HepG2 (cell line): ENCODE measurements around the gene SLC7A11. TPM values are rescaled to one million over a fixed set of nuclear protein-coding genes. Genes with fewer than 3 reads are reported as not detected.

Experiments used
- ETV5 ChIP-seq: IDR thresholded peaks from 2 replicates; pipeline ENCODE4 v1.6.1; 2018; ENCODE audit warnings: missing biosample characterization, missing genetic modification reagents, inconsistent platforms, borderline replicate concordance
- FOXC1 ChIP-seq: sonication (generic); formaldehyde crosslinking; IDR thresholded peaks from 2 replicates; pipeline ENCODE4 v1.8.0; 2022; ENCODE audit warnings: mild to moderate bottlenecking, missing genetic modification reagents, borderline replicate concordance
- FOXJ3 ChIP-seq: sonication (generic); formaldehyde crosslinking; IDR thresholded peaks from 2 replicates; pipeline ENCODE4 v1.4.0; 2020; ENCODE audit warnings: missing genetic modification reagents, mild to moderate bottlenecking, borderline replicate concordance
- FOXK2 ChIP-seq: fragments of 450-650 bp; IDR thresholded peaks from 2 replicates; pipeline ENCODE4 v1.6.1; 2016
- GABPA ChIP-seq, 2 experiments: IDR thresholded peaks; 2 replicates each; pipeline ENCODE4 v1.6.1; 2011 to 2016; ENCODE audit warnings: low read depth in 2 of 2, low read length in 1 of 2, missing biosample characterization in 1 of 2, missing genetic modification characterization in 1 of 2
- JUN ChIP-seq: sonication (generic); formaldehyde crosslinking; IDR thresholded peaks from 2 replicates; pipeline ENCODE4 v1.4.0; 2020; ENCODE audit warnings: mild to moderate bottlenecking, missing genetic modification reagents
- KLF13 ChIP-seq: sonication (generic); formaldehyde crosslinking; IDR thresholded peaks from 2 replicates; pipeline ENCODE4 v1.4.0; 2020; ENCODE audit warnings: mild to moderate bottlenecking, missing genetic modification reagents
- NFE2L2 ChIP-seq: fragments of 150-350 bp; IDR thresholded peaks from 2 replicates; pipeline ENCODE4 v1.6.1; 2014; ENCODE audit warnings: low read length
- NFIB ChIP-seq: sonication (generic); formaldehyde crosslinking; IDR thresholded peaks from 2 replicates; pipeline ENCODE4 v1.9.0; 2021; ENCODE audit warnings: missing genetic modification reagents, mild to moderate bottlenecking, borderline replicate concordance
- NR3C1 ChIP-seq: sonication (generic); formaldehyde crosslinking; IDR thresholded peaks from 2 replicates; pipeline ENCODE4 v1.4.0; 2020; ENCODE audit warnings: missing genetic modification reagents
- POLR2A ChIP-seq, 2 experiments: IDR thresholded peaks; 2 replicates each; pipeline ENCODE4 v1.6.1; 2011; ENCODE audit warnings: low read depth in 2 of 2, low read length in 2 of 2, mild to moderate bottlenecking in 1 of 2, moderate library complexity in 1 of 2; ENCODE audit not compliant: insufficient read depth in 1 of 2
- SIN3A ChIP-seq: IDR thresholded peaks from 2 replicates; pipeline ENCODE4 v1.6.1; 2011; ENCODE audit warnings: low read depth, mild to moderate bottlenecking, control low read depth, low read length, borderline replicate concordance
- SMAD3 ChIP-seq: sonication (generic); formaldehyde crosslinking; IDR thresholded peaks from 2 replicates; pipeline ENCODE4 v1.4.0; 2020; ENCODE audit warnings: missing genetic modification reagents
- SMARCE1 ChIP-seq: fragments of 450-650 bp; IDR thresholded peaks from 2 replicates; pipeline ENCODE4 v1.6.1; 2017; ENCODE audit warnings: borderline replicate concordance
- SMC3 ChIP-seq: IDR thresholded peaks from 2 replicates; pipeline ENCODE4 v1.6.1; 2011; ENCODE audit warnings: low read length, improper control_type of control experiment
- ZMYM3 ChIP-seq: sonication (generic); formaldehyde crosslinking; IDR thresholded peaks from 2 replicates; pipeline ENCODE4 v1.5.1; 2020; ENCODE audit warnings: mild to moderate bottlenecking, missing genetic modification reagents
- ZNF431 ChIP-seq: sonication (generic); formaldehyde crosslinking; IDR thresholded peaks from 2 replicates; pipeline ENCODE4 v1.9.0; 2022; ENCODE audit warnings: missing genetic modification reagents, low read depth, mild to moderate bottlenecking, borderline replicate concordance
- ZNF484 ChIP-seq: sonication (generic); formaldehyde crosslinking; IDR thresholded peaks from 2 replicates; pipeline ENCODE4 v1.5.1; 2020; ENCODE audit warnings: mild to moderate bottlenecking, low read depth, missing genetic modification reagents, borderline replicate concordance
- ZNF577 ChIP-seq: sonication (generic); formaldehyde crosslinking; IDR thresholded peaks from 2 replicates; pipeline ENCODE4 v1.4.0; 2020; ENCODE audit warnings: mild to moderate bottlenecking, low read depth, missing genetic modification reagents, borderline replicate concordance
- ZNF674 ChIP-seq: sonication (generic); formaldehyde crosslinking; IDR thresholded peaks from 2 replicates; pipeline ENCODE4 v1.5.0; 2020; ENCODE audit warnings: low read depth, mild to moderate bottlenecking, missing genetic modification reagents
- polyA plus RNA-seq, 8 experiments: library from polyadenylated mRNA; depleted of rRNA in 3 of 8; stranded (reverse) in 7 of 8; unstranded in 1 of 8; fragments of >200 nt; fragmentation: Illumina TruSeq in 4 of 8; extraction: Trizol in 4 of 8; gene quantifications; 2 replicates each; pipeline versions ENCODE4 v1.2.1 to v1.2.3, GENCODE V29; 2011 to 2016; ENCODE audit warnings: low read depth in 4 of 8, missing spikeins in 1 of 8, mixed read lengths in 1 of 8; ENCODE audit not compliant: insufficient read depth in 1 of 8
- total RNA-seq, 5 experiments: library from RNA; depleted of rRNA; stranded (reverse); fragments of >200 nt; fragmentation: Illumina TruSeq; extraction: Trizol; gene quantifications; 2 replicates each; pipeline ENCODE4 v1.2.3, GENCODE V29; 2016; ENCODE audit warnings: low read depth in 1 of 5
- TF ChIP-seq, protein P1 (sequence below): sonication (generic); formaldehyde crosslinking; IDR thresholded peaks from 2 replicates; pipeline ENCODE4 v1.4.0; 2020; ENCODE audit warnings: missing genetic modification reagents, mild to moderate bottlenecking, borderline replicate concordance
- TF ChIP-seq, protein P2 (sequence below): sonication (generic); formaldehyde crosslinking; conservative IDR thresholded peaks from 2 replicates; pipeline ENCODE4 v1.4.0; 2020; ENCODE audit warnings: missing genetic modification reagents
- TF ChIP-seq, protein P3 (sequence below), 2 experiments: sonication (generic) in 1 of 2; formaldehyde crosslinking in 1 of 2; IDR thresholded peaks; 2 replicates each; pipeline versions ENCODE4 v1.5.1 to v1.6.1; 2011 to 2020; ENCODE audit warnings: borderline replicate concordance in 1 of 2, low read depth in 1 of 2, low read length in 1 of 2, mild to moderate bottlenecking in 1 of 2, missing genetic modification reagents in 1 of 2, moderate library complexity in 1 of 2
- TF ChIP-seq, protein P4 (sequence below): sonication (generic); formaldehyde crosslinking; IDR thresholded peaks from 2 replicates; pipeline ENCODE4 v1.5.0; 2020; ENCODE audit warnings: missing genetic modification reagents

SLC7A11 gene
- total and polyA plus RNA-seq, 2 of the 13 experiments (the other 11 are each of a cell fraction or from before 2014, with no cell fraction given): 15.7 to 17.5 TPM

DNA sequence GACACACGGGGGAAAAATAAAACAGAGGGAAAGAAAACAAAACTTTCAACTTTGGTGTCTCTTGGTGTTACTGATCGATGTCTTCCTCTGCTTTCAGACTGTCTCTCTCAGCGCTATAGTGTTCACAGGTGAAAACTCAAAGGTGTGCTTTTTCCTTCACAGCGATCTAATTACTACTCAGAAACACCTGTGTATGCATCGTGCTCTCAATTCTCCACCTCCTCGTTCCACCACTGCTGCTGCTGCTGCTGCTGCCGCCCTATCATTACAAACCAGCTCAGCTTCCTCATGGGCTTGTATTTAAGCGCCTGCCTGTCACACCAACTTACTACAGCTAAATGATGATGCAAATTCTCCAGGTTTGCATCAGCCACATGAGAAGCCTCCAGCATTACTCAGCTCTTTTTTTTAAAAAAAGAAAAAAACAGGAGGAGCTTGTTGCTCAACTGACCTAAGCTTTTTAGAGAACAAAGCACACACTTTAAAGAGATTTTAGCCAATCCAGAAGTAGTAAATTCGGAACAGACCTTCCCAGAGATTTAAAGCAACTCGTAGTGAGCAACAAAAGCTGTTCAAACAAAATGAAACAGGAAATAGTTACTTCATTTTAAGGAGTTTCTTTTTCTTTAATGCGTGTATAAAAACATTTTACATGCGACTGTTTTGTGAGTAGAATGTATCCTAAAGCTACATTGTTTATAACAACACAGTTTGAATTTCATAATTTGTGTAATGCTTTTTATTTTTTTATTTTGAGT is at the start of gene SLC7A11 (continued):
- no peak for TF ChIP-seq GABPA (IDR thresholded peaks at IDR 0.05; ENCODE audit: low read depth, low read length)
- no peak for TF ChIP-seq GABPA (CRISPR knock-in tag; IDR thresholded peaks at IDR 0.05; ENCODE audit: low read depth)
- no peak for TF ChIP-seq NR3C1 (CRISPR knock-in tag)
- peak; percentile 74 to 96 for TF ChIP-seq POLR2A (IDR thresholded peaks at IDR 0.05; ENCODE audit: insufficient read depth in 1 of 2, low read depth in 2 of 2, low read length in 2 of 2)
- TF ChIP-seq SIN3A: peak; percentile 84
- peak; percentile 39 for TF ChIP-seq SMC3
- TF ChIP-seq, protein P1, sequence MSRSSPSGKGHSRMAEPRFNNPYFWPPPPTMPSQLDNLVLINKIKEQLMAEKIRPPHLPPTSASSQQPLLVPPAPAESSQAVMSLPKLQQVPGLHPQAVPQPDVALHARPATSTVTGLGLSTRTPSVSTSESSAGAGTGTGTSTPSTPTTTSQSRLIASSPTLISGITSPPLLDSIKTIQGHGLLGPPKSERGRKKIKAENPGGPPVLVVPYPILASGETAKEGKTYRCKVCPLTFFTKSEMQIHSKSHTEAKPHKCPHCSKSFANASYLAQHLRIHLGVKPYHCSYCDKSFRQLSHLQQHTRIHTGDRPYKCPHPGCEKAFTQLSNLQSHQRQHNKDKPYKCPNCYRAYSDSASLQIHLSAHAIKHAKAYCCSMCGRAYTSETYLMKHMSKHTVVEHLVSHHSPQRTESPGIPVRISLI (CRISPR knock-in tag): peak; percentile 98
- TF ChIP-seq FOXJ3 (CRISPR knock-in tag): peak; percentile 86; the same call in 1 of the 2 replicates
- no peak for TF ChIP-seq ZNF484 (CRISPR knock-in tag)
- TF ChIP-seq, protein P2, sequence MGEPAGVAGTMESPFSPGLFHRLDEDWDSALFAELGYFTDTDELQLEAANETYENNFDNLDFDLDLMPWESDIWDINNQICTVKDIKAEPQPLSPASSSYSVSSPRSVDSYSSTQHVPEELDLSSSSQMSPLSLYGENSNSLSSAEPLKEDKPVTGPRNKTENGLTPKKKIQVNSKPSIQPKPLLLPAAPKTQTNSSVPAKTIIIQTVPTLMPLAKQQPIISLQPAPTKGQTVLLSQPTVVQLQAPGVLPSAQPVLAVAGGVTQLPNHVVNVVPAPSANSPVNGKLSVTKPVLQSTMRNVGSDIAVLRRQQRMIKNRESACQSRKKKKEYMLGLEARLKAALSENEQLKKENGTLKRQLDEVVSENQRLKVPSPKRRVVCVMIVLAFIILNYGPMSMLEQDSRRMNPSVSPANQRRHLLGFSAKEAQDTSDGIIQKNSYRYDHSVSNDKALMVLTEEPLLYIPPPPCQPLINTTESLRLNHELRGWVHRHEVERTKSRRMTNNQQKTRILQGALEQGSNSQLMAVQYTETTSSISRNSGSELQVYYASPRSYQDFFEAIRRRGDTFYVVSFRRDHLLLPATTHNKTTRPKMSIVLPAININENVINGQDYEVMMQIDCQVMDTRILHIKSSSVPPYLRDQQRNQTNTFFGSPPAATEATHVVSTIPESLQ (CRISPR knock-in tag): no peak
- TF ChIP-seq NFE2L2: peak; percentile 92
- no peak for TF ChIP-seq JUN (CRISPR knock-in tag)
- no peak for TF ChIP-seq NFIB
- TF ChIP-seq ZNF431 (CRISPR knock-in tag): no peak; the same call in 1 of the 2 replicates
- TF ChIP-seq, protein P3, sequence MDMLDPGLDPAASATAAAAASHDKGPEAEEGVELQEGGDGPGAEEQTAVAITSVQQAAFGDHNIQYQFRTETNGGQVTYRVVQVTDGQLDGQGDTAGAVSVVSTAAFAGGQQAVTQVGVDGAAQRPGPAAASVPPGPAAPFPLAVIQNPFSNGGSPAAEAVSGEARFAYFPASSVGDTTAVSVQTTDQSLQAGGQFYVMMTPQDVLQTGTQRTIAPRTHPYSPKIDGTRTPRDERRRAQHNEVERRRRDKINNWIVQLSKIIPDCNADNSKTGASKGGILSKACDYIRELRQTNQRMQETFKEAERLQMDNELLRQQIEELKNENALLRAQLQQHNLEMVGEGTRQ (IDR thresholded peaks at IDR 0.05; ENCODE audit: low read depth, low read length): no peak
- TF ChIP-seq, protein P3 (CRISPR knock-in tag; IDR thresholded peaks at IDR 0.05; ENCODE audit: borderline replicate concordance): no peak
- TF ChIP-seq, protein P4, sequence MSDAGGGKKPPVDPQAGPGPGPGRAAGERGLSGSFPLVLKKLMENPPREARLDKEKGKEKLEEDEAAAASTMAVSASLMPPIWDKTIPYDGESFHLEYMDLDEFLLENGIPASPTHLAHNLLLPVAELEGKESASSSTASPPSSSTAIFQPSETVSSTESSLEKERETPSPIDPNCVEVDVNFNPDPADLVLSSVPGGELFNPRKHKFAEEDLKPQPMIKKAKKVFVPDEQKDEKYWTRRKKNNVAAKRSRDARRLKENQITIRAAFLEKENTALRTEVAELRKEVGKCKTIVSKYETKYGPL: no peak
- TF ChIP-seq KLF13: no peak
- no peak for TF ChIP-seq SMARCE1
- TF ChIP-seq ZMYM3: no peak; the same call in 1 of the 2 replicates
- TF ChIP-seq ZNF674 (CRISPR knock-in tag): no peak
- TF ChIP-seq FOXK2: peak; percentile 74
- no peak for TF ChIP-seq ZNF577 (CRISPR knock-in tag)
- TF ChIP-seq ETV5 (CRISPR knock-in tag): peak; percentile 17; the same call in 1 of the 2 replicates
- TF ChIP-seq FOXC1 (CRISPR knock-in tag): peak; percentile 66; the same call in 1 of the 2 replicates
- TF ChIP-seq SMAD3 (CRISPR knock-in tag): peak; percentile 80; the same call in 1 of the 2 replicates
